IMR-90 (cell line): ENCODE measurements around the gene MYH11.

ENCODE experiments used
- MAZ ChIP-seq: IDR thresholded peaks from 2 replicates; pipeline ENCODE4 v1.6.1; 2012; ENCODE audit warnings: low read depth, mild to moderate bottlenecking, low read length, improper control_type of control experiment, moderate library complexity, borderline replicate concordance
- TF ChIP-seq, protein P1 (sequence below): fragments of 150-350 bp; IDR thresholded peaks from 2 replicates; pipeline ENCODE4 v1.6.1; 2017; ENCODE audit warnings: mild to moderate bottlenecking, antibody characterized with exemption, low read length, low read depth

DNA sequence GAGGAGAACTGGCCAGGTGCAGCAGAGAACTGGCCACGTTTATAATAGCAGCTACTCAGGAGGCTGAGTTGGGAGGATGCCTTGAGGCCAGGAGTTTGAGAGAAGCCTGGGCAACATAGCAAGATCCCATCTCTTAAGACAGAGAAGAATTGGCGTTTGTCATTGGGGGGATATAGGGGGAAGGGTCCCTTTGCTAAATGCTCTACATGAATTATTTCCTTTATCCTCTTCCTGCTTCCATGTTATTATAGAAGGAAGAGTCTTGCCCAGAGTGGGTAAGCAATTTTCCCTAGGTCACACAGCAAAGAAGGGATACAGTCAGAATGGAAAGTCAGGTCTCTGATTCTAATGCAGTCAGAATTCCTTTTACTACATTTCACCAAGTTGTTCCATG lies 68.0 kb downstream of the MYH11 start:
- no peak for TF ChIP-seq MAZ
- TF ChIP-seq, protein P1, sequence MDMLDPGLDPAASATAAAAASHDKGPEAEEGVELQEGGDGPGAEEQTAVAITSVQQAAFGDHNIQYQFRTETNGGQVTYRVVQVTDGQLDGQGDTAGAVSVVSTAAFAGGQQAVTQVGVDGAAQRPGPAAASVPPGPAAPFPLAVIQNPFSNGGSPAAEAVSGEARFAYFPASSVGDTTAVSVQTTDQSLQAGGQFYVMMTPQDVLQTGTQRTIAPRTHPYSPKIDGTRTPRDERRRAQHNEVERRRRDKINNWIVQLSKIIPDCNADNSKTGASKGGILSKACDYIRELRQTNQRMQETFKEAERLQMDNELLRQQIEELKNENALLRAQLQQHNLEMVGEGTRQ: no peak
